OCI-LY7 (cell line): ENCODE measurements around the gene INPP5F.

ENCODE experiments used
- CTCF ChIP-seq: fragments of 200-600 bp; sonication (generic); conservative IDR thresholded peaks from 2 replicates; pipeline ENCODE4 v1.5.1; 2014; ENCODE audit warnings: mild to moderate bottlenecking, antibody characterized with exemption, low read length, moderate library complexity, mixed read lengths
- EZH2phosphoT487 ChIP-seq: fragments of 200-600 bp; sonication (generic); IDR thresholded peaks from 2 replicates; pipeline ENCODE4 v1.6.1; 2018; ENCODE audit warnings: low read depth, borderline replicate concordance, mild to moderate bottlenecking, mixed run types, antibody characterized with exemption, low read length, moderate library complexity, mixed read lengths

GRCh38 chr10:119747940-119748339 lies 22.1 kb downstream of the INPP5F start:
- TF ChIP-seq CTCF: no peak
- no peak for TF ChIP-seq EZH2phosphoT487
